GM12872 (cell line): ENCODE measurements around the gene FAM118A.

Experiments used
- TF ChIP-seq, protein P1 (sequence below): IDR thresholded peaks from 3 replicates; pipeline ENCODE4 v1.5.1; 2011; ENCODE audit warnings: low read depth, mild to moderate bottlenecking, low read length, moderate library complexity; ENCODE audit not compliant: insufficient read depth

The FAM118A gene

DNA sequence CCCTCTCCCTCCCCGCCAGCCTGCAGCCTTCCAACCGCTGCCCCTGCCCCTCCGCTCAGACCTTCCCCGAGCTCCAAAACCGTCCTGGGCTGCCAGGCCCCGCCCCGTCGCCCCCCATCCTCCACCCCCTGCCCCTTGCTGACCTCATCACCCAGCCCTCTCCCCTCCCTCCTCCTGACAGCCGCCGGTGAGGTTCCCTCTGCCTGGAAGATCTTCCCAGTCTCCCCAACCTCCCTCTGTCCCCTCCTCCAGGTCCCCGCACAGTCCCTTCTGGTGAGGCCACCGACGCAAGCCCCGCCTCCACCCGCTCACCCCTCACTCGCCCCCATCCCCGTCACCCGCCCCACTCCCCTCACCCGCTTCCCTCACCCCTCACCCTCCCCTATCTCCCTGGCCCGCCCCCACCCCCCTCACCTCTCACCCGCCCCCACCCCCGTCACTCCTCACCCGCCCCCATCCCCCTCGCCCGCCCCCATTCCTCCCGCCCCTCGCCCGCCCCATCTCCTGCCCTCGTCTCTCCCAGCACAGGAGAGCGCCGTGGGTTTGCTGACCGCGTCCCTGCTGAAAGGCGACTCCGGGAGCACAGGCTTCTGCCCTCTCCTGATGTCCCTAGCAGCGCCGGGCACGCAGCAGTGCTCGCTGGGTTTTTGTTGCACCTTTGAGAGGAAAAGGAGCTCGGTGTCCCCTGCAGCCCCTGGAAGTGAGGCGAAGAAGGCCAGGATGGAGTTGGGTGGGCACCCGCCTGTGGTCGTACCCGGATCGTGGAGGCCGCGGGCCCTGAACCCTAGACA, 41.4 kb upstream of the FAM118A start:
- TF ChIP-seq, protein P1, sequence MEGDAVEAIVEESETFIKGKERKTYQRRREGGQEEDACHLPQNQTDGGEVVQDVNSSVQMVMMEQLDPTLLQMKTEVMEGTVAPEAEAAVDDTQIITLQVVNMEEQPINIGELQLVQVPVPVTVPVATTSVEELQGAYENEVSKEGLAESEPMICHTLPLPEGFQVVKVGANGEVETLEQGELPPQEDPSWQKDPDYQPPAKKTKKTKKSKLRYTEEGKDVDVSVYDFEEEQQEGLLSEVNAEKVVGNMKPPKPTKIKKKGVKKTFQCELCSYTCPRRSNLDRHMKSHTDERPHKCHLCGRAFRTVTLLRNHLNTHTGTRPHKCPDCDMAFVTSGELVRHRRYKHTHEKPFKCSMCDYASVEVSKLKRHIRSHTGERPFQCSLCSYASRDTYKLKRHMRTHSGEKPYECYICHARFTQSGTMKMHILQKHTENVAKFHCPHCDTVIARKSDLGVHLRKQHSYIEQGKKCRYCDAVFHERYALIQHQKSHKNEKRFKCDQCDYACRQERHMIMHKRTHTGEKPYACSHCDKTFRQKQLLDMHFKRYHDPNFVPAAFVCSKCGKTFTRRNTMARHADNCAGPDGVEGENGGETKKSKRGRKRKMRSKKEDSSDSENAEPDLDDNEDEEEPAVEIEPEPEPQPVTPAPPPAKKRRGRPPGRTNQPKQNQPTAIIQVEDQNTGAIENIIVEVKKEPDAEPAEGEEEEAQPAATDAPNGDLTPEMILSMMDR = no peak

DNA sequence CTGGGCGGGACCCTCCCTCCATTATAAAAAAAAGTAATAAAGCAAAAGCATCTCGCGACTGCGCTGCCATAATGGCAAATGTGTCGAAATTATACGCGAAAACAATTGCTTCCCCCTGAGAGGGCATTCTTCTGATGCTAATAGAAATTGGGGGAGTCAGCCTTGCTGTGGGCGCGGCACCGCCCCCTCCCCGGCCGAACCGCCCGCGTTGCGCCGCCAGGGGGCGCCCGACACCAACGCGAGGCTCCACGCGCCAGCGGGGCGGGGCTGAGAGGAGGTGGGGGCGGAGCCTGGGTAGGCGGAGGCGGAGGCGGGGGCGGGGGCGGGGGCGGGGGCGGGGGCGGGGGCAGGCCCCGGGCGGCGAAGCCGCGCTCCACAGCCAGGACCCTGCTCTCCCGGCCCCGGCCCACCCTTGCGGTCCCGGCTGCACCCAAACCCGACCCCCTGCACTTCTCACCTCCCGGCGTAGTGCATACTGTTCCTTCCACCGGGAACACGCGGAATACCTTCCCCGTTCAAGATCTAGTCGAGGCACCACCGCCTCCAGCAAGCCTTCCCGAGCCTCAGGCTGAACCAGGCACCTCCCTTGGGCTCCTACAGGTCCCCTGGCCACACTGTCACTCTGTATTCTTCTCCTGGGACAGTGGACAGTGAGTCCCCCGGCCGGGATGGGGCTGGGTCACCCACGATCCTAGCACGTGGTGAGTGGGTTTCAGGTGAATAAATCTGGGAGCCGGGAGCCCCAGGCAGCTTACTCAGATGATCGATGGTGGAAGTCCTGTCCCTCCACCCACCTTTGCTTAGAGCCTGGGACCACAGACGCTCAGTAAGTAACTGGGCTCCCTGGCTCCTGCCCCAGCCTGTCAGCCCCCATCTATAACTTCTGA, 40.5 kb upstream of the FAM118A start:
- TF ChIP-seq, protein P1 = peak; percentile 74

DNA sequence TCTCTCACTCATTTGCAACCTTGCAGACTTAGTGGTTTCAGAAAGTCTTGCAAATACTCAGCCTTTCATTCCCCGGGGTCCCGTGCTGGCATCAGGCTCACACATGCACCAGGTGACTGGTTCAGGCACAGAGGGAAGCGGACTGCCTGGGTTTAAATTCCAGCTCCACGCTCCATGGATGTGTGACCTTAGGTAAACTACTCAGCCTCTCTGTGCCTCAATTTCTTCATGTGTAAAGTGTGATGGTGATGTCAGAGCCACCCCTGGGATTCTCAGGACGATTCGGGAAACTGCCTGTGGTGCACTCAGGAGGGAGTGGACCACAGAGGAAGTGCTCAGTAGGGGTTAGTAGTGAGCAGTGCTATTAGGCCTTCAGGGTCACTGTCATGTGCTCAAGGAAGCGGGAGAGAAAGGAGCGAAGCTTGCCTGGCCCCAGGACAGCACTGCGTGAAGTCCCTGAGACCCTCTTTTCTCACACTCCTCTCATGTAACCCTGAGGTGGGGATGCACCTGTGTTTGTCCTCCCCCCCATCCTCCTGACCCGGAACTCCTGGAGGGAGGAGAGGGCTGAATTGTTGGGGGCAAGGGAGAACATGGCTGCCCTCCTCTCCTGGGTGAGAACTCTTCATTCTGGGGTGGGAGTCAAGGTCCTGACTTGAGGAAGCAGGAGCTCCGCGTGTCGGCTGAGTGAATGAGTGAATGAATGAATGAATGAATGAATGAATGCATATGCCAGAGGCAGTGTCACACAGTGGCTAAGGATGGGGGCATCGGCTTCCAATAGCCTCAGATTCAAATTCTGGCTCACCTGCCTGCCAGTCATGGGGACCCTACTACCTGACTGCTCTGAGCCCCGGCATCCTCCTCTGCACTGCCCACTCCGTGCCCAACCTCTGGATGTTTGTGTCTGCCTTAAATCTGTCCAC, 39.4 kb upstream of the FAM118A start:
- TF ChIP-seq, protein P1 = no peak

DNA sequence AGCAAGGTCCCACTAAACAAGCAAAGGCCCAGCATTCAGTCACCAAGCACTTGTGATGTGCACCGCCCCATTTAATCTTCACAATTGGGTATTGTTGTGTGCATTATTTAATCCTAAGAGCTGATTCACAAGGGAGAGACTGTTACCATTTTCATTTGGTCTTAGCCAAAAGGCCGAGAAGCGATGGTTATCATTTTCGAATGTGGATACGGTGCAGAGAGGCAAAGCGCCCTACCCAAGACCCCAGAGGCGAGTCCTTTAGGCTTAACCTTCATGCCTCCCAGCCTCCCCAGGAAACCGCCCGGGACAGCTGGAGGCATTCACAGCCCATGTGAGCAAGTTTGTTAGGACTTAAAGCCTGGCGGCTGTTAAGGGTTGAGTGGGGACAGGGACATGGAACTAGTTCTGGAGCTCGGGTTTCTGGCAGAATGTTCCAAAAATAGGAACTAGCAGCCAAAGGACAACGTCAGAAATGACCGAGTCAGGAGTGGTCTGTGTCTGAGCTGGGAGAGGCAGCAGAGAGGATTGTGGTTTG, 38.0 kb upstream of the FAM118A start:
- TF ChIP-seq, protein P1 = no peak

DNA sequence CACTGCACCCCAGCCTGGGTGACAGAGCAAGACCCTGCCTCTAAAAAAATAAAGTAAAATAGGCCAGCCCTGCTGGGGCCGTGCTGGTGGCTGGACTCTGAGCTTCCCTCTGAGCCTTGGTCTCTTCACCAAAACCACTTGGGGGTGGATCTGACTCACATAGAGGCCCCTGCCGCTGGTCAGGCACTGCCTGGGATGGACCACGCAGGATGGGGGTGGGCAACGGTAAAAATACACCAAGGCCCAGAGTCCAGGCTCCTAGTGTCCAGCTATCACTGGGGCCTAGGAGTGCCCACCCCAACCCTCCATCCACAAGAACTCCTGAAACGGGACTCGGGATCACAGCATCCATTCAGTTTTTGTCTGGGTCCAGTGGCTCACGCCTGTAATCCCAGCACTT, 37.2 kb upstream of the FAM118A start:
- TF ChIP-seq, protein P1 = no peak

DNA sequence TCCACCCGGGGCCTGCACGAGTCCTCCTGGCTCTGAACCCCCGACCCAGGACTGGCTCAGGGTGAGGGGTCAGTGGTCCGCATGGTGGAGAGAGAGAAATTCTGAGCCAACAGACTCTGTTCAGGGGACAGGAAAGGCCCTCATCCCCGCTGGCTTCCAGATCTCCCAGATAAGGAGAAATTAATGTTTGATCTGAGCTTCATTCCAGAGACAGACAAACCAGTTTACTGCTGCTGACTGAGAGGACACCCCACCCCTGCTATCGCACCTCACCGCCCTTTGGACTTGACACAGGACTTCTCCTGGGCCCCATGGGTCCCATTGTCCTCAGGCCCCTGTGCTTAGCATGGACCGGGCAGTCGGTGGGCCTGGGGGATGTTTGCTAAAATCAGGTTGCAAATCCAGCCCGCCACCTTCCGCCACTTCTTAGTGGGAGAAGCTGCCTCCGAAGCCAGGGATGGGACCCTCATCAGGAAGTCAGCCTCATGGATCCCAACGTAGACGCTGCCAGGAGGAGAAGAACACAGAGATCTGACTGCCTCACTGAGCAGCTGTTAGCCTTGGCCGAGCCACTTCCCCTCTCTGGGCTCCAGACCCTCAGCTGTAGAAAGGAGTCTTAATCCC, 36.2 kb upstream of the FAM118A start:
- TF ChIP-seq, protein P1 = no peak
